GM13977 (cell line): ENCODE data around the gene CPEB3.
A peak's percentile ranks its signal among the peaks of the same experiment; 100 is the strongest.

Experiments
- DNase-seq: peaks from one replicate; pipeline ENCODE4 v3.0.0; 2012; ENCODE audit warnings: low spot score
- in situ Hi-C: fragments of 300-500 bp; cut with MboI; formaldehyde crosslinking; loops from one replicate; pipeline ENCODE4 v1.12.0; 2022; ENCODE audit warnings: low sequenced_read_pairs, low pct_unique_long_range_greater_than_20kb, mixed read lengths, inconsistent platforms; ENCODE audit not compliant: unreplicated experiment
- TF ChIP-seq, protein P1 (sequence below): IDR thresholded peaks from 2 replicates; pipeline ENCODE4 v1.5.1; 2012; ENCODE audit warnings: mild to moderate bottlenecking, control low read depth; ENCODE audit not compliant: insufficient read depth; ENCODE audit errors: extremely low read depth, missing control alignments

Gene CPEB3

DNA sequence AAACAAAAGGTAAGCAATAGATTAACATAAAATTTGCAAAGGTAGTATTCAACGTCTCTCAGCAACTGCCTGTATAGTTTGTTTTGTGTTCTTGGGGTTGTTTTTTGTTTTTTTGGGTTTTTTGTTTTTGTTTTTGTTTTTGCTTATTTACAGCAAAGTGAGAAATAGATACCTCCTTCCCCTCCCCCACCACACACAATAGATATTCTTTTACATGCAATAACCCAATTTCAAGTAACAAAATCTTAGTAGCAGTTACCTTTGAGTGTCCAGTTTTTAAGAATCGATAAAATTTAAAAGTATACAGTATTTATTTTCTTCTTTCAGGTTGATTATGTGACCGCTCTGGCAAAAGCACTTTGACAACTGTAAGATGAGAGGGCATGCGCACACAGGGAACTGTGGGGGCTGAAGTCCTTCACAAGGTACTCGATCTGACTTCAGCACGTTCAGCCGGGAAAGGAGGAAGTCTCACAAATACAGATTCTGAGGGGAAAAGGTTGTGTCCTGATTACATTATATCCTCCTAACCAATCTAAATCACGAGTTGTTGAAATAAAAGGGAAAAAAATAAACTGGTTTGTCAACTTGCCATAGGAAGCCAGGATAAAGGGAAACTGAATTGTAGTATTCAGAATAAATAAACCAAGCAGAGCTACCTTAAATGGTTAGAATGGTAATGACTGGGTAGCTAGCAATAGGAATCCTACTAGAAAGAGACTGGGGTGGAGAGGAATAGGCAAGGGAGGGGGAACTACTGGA is 47.8 kb downstream of the CPEB3 start:
- DNase-seq: peak; percentile 42
- in situ Hi-C loops: no loop called here
- TF ChIP-seq, protein P1, sequence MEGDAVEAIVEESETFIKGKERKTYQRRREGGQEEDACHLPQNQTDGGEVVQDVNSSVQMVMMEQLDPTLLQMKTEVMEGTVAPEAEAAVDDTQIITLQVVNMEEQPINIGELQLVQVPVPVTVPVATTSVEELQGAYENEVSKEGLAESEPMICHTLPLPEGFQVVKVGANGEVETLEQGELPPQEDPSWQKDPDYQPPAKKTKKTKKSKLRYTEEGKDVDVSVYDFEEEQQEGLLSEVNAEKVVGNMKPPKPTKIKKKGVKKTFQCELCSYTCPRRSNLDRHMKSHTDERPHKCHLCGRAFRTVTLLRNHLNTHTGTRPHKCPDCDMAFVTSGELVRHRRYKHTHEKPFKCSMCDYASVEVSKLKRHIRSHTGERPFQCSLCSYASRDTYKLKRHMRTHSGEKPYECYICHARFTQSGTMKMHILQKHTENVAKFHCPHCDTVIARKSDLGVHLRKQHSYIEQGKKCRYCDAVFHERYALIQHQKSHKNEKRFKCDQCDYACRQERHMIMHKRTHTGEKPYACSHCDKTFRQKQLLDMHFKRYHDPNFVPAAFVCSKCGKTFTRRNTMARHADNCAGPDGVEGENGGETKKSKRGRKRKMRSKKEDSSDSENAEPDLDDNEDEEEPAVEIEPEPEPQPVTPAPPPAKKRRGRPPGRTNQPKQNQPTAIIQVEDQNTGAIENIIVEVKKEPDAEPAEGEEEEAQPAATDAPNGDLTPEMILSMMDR: no peak

DNA sequence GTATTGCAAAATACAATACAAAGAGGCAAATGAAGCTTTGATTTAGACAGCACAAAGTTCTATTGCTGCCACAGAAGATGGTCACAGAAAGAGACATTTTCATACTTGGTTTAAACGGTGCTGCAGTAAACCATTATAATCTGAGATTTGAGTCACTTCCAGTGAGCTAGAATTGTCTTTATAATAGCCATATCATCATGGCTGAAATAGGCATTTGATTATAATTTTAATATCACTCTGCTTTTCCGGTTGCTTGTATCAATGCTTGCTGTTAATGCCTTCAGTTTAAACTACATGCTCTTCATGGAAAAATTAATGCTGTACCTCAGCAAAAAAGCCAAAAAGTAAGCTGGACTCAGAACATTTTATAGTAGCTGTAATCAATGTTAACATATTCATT is 48.5 kb downstream of the CPEB3 start:
- no peak for DNase-seq
- TF ChIP-seq, protein P1: no peak
- in situ Hi-C loops: no loop called here

DNA sequence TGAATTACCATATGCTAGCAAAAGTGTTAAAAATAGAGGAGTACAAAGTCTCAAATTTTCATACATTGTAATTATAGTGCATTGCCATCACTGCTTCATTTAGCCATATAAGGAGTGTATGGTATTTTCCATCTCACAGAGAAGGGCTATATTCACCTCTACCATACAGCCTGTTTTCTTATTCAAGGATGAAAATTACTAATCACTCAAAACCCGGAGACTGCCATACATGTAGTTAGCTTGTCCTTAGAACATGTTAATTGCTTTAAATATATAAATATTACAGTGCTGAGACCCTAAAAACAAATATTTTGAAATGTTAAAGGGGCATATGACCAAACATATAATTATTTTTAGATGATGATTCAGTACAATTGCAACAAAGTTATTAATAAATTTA is 49.4 kb downstream of the CPEB3 start:
- in situ Hi-C loops: no loop called here

DNA sequence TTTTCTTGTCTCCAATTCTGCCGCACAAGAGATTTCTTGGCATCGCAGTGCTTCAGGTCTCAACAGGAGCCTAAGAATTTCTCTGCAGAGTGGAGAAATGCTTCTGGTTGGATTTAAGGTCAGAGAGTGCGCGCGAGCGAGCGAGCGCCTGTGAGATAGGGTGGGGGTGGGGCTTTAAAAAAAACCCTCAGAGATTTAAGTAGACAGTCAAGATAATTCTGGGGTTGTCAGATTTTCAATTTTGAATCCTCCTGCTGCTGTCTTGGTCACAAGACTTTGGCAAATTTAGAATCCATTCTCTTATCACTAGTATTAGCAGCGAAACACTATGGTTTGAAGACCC is 49.7 kb downstream of the CPEB3 start:
- in situ Hi-C loops: no loop called here
- no peak for DNase-seq

More for the DNA sequence above, 49.4 kb downstream of the CPEB3 start:
- no peak for DNase-seq
- TF ChIP-seq, protein P1: no peak

DNA sequence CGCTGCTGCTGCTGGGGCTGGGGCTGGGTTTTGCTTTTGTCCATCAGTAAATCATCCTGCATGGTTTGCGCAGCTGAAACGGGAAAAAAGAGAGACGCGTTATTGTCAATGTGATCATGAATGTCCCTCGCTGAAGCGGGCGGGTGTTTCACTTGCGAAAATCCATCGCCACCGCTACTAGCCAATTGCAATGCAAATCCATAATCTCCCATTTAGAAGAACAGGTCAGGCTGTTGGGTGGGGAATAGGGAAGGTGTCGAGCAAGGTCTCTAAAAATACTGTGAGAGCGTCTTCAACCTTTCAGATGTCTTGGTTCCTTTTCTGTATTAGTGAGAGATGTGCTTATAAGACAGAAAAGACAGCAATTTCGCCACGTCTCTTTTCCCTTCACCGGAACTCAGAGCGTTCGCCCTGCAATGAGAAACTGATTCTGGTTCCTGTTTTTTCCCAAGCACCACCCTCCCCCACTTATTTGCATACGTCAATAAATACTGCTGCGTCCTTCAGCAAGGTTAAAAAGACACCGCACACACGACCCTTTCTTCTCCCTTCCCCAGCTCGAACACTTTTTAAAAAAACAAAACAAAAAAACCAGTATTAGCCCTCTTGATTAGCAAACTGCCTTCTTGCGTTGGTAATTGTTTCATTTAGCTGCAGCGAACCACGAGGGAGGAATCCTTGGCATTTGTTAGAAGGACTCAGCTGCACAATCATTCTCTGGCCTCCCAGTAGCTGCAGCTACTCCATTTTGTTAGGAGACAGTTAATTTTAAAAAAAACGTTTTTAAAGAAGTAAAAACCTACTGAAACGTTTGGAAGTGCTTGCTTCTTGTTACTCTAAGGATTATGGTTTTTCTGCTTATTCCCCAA is 50.4 kb downstream of the CPEB3 start:
- peak; percentile 67 for DNase-seq
- in situ Hi-C loops: no loop called here

More for the DNA sequence above, 49.7 kb downstream of the CPEB3 start:
- TF ChIP-seq, protein P1: no peak

DNA sequence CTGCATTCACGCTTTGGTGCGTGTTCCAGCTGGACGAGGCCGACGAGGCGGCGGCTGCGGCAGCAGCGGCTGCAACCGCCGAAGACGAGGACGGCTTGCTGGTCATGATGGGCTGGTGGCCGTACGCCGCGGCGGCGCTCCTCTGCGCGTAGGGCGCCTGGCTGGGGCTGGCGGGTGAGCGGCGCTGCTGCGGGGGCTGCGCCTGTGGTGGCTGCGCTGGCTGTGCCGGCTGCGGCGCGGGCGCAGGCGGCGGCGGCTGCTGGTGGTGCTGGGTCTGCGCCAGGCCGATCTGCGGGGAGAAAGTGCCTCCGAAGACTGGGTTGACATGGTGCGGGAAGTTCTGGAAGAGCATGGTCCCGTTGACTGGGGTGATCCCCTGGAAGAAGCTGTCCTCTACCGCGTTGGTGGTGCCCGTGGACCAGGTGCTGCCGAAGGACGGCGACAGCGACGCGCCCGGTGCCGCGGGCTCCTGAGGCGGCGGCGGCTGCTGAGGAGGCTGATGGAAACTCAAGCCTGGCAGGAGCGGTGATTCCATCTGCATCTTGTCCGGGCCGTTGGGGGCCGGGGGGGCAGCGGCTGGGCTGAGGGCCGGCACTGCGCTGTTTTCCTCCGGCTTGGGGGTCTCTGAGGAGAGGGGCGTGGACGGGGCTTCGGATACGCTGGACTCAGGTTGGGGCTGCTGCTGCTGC is 51.1 kb downstream of the CPEB3 start:
- TF ChIP-seq, protein P1: peak; percentile 15
- DNase-seq: peak; percentile 64
- in situ Hi-C loops: no loop called here

More for the DNA sequence above, 50.4 kb downstream of the CPEB3 start:
- TF ChIP-seq, protein P1: no peak
